H1 (cell line): ENCODE results near the gene SUDS3. TPM values are rescaled to one million over a fixed set of nuclear protein-coding genes. Genes with fewer than 3 reads are reported as not detected.
A peak's percentile ranks its signal among the peaks of the same experiment; 100 is the strongest.

ENCODE experiments used
- BRCA1 ChIP-seq: IDR thresholded peaks from 2 replicates; pipeline ENCODE4 v1.6.1; 2012; ENCODE audit warnings: low read depth, low read length, improper control_type of control experiment
- CHD7 ChIP-seq: fragments of 300-600 bp; sonication (generic); IDR thresholded peaks from 2 replicates; pipeline ENCODE4 v1.7.1; 2012; ENCODE audit warnings: low read length, moderate library complexity, mild to moderate bottlenecking, inconsistent platforms; ENCODE audit not compliant: insufficient replicate concordance
- EP300 ChIP-seq, 2 experiments: IDR thresholded peaks; 1 replicate in 1 of 2; 2 replicates in 1 of 2; pipeline ENCODE4 v1.6.1; 2011 to 2012; ENCODE audit warnings: low read depth in 2 of 2, low read length in 2 of 2, mild to moderate bottlenecking in 2 of 2, borderline replicate concordance in 1 of 2, inconsistent platforms in 1 of 2, moderate library complexity in 1 of 2
- JUN ChIP-seq: IDR thresholded peaks from 2 replicates; pipeline ENCODE4 v1.6.1; 2011; ENCODE audit warnings: low read depth, mild to moderate bottlenecking, improper control_type of control experiment, low read length
- JUND ChIP-seq: IDR thresholded peaks from 2 replicates; pipeline ENCODE4 v1.6.1; 2011; ENCODE audit warnings: mild to moderate bottlenecking, improper control_type of control experiment, low read length
- KDM1A ChIP-seq: fragments of 200-600, 300-600 bp; sonication (generic); IDR thresholded peaks from 2 replicates; pipeline ENCODE4 v1.7.1; 2016; ENCODE audit warnings: mild to moderate bottlenecking, low read length, borderline replicate concordance
- POU5F1 ChIP-seq: IDR thresholded peaks from 2 replicates; pipeline ENCODE4 v1.6.1; 2011; ENCODE audit warnings: low read depth, mild to moderate bottlenecking, low read length, moderate library complexity
- RAD21 ChIP-seq, 2 experiments: IDR thresholded peaks in 1 of 2; conservative IDR thresholded peaks in 1 of 2; 2 replicates each; pipeline ENCODE4 v1.6.1; 2011; ENCODE audit warnings: low read depth in 2 of 2, low read length in 2 of 2, improper control_type of control experiment in 1 of 2, inconsistent platforms in 1 of 2, mild to moderate bottlenecking in 1 of 2, moderate library complexity in 1 of 2
- SP2 ChIP-seq: IDR thresholded peaks from 2 replicates; pipeline ENCODE4 v1.6.1; 2012; ENCODE audit warnings: mild to moderate bottlenecking, low read length, inconsistent platforms
- polyA plus RNA-seq, 7 experiments: library from polyadenylated mRNA; depleted of rRNA in 3 of 7; stranded (reverse) in 5 of 7; unstranded in 2 of 7; fragments of >200 nt in 5 of 7; fragments of 200-250 nt in 2 of 7; gene quantifications; 1 replicate in 5 of 7; 2 replicates in 1 of 7; 4 replicates in 1 of 7; pipeline versions ENCODE4 v1.2.1 to v1.2.3, GENCODE V29; 2011 to 2013; ENCODE audit warnings: missing spikeins in 2 of 7, mixed read lengths in 2 of 7
- total RNA-seq: library from RNA; stranded (reverse); fragmentation: NEBNext Ultra II Directional; extraction: Animal tissue kit (Norgen Biotek cat#: 25700); gene quantifications from 2 replicates; pipeline ENCODE4 v1.2.1, GENCODE V29; 2021

SUDS3 gene
- total and polyA plus RNA-seq, 2 of the 8 experiments (the other 6 are each of a cell fraction or from before 2014, with no cell fraction given) = 30.0 to 58.7 TPM

DNA sequence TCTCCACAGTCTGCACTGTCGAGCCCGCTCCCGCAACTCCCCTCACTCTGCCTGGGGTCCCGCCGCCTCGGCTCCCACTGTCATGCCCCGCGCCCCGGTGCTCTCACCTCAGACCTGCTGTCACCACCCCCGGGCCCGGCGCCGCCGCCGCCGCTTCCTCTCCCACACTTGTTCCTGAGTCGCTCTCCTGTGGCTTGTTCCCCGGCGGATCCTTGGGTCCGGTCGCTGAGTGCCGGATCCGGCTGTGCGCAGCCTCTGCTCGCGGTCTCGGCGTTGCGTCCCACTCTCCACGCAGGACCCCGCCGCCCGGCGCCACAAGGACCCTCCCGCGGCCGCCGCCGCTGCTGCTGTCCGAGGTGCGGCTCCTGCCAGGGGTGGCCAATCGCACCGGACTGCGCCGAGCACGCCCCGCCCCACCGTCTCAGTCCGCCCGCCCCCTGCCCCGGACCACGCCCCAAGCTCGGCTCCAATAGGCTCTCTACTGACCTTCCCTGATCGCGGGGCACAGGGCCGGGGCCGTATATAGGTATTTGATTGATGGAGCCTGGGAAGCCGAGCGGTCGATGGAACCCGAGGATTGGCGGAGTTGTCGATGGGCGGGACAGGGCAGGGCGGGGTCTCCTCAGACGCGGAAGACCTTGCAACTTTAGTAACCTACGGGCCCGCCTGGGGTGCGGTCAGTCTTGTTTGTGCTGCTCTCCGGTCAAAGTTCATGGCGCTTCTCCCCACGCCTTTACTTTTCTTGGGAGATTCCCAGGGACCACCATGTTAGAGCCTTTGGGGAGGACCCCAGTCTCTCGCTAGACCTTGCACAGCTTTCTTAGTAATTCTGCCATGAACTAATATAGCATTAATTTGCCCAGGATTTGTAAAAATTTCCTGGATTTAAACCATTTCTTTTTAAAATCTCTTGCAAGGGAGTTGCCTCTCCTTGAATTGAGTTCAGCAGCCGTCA, 3.5 kb upstream of the SUDS3 start, which contains the start of gene TAOK3 (continued):
- TF ChIP-seq CHD7 (no peak), JUN (no peak), RAD21 (IDR thresholded peaks at IDR 0.05 in 1 of 2, conservative IDR thresholded peaks at IDR 0.05 in 1 of 2; ENCODE audit: low read depth in 2 of 2, low read length in 2 of 2) (no peak), POU5F1 (no peak), BRCA1 (no peak), EP300 (IDR thresholded peaks at IDR 0.05; ENCODE audit: borderline replicate concordance in 1 of 2, low read depth in 2 of 2, low read length in 2 of 2) (0 out of 3 replicates have a peak, but pooled peaks of 1 of the 2 experiments have one; percentile 3), JUND (no peak), KDM1A (no peak), SP2 (no peak)
